ENCODE results near the gene TSR2. TPM values are rescaled to one million over a fixed set of nuclear protein-coding genes. Genes with fewer than 3 reads are reported as not detected.

The TSR2 gene, protein sequence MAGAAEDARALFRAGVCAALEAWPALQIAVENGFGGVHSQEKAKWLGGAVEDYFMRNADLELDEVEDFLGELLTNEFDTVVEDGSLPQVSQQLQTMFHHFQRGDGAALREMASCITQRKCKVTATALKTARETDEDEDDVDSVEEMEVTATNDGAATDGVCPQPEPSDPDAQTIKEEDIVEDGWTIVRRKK
- total RNA-seq = 18.4 and 19.8 TPM in 2 replicates

DNA sequence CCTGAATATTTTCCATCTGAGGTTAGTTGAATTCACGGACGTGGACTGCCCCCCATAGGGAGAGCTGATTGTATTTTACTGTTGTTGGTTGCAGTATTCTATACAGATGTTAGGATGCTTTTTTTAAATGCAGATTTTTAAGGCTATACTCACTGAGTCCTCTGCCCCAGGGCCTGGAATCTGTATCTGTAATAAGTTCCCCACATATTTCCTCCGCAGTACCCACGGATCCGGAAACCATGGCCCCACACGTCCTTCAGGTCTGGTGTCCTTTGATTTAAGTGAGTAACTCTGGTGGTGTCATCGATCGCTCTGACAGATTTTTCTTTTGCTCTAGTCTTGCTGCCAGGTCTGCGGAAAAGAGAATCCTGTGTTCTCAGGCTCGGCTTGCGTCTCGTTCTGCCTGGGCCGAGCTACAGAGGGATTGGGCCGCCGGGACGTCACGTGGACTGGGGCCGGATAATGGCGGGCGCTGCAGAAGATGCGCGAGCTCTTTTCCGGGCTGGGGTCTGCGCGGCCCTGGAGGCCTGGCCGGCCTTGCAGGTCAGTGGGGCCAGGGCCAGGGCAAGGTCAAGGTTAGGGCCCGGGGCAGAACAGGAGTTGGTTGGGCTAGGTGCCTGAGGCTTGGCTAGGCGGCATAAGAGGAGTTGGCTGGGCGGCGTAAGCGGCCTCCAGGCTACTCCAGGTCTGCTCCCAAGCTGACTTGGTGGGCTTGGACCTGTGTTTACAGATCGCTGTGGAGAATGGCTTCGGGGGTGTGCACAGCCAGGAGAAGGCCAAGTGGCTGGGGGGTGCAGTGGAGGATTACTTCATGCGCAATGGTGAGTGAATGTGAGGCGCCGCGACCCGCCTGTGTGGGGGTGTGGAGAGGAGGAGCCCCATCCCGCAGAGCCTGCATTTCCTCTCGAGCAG, at the start of gene TSR2:
Gene TSR2 (plus strand): TSS at position 445 of the 912 bp plus-strand sequence. CDS start 18 bp downstream, at position 463.

Other genes starting within 250 kb of the TSR2 start
- 0.12 and 0.26 TPM in 2 replicates for gene WNK3, start 82.4 kb upstream of the TSR2 start, total RNA-seq
- gene FGD1, start 55.8 kb downstream of the TSR2 start, total RNA-seq = 3.2 and 4.7 TPM in 2 replicates
- gene GNL3L, start 89.8 kb downstream of the TSR2 start, total RNA-seq = 31.4 and 32.1 TPM in 2 replicates